Smooth muscle cell of the brain vasculature (primary cell): ENCODE data around the gene MAP2K6.

Source experiments
- DNase-seq: peaks from one replicate; pipeline ENCODE4 v3.0.0-alpha.2; 2012; ENCODE audit warnings: low read depth, low spot score

MAP2K6 gene

DNA sequence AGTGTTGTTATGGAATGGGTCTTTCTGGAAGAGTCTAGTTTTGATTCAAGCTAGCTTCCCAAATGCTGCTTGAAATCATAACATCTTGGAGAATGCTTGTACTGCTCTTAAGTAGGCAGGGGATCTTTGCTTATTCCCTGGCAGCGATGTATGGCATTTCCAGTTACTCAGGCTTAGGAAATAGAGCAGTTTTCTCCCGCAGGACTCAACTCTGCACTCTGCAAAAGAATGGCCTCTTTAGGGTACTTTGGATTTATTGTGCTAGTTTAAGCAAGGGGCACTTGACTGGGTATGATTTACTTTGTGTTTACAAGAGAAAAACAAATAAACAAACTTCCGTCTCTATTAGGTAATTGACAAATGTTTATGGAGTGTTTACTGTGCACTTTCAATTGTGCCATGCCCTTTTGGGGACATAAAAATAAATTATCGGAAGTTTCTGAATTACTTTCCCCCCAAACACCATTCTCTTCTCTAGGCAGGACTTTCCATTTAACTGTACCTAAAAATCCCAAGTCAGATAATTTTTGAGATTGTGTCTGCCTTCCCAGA, 164.0 kb downstream of the MAP2K6 start:
- no peak for DNase-seq

- no peak for DNase-seq
These were observed 165.6 kb downstream of the MAP2K6 start for GRCh38 chr17:69579961-69580677.

- DNase-seq = no peak
These were observed 166.8 kb downstream of the MAP2K6 start for GRCh38 chr17:69581061-69581961.

DNA sequence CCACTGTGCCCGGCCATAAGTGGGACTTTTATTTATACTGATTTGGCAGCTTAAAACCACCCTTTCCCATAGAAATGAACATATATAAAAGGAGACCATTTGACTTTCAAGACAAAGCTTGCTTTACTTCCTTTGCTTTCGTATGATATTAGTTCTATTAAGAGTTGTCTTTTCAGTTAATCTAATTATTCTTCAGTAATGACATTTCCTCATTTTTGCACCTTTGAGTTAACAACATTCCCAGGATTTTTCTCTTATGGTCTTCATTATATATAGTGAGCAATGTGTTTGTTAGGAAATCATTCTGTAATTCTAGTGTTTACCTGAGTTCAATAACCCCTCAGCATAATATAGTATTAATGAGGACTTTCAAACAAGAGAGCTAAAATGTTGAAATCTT, 173.8 kb downstream of the MAP2K6 start:
- DNase-seq = no peak

DNA sequence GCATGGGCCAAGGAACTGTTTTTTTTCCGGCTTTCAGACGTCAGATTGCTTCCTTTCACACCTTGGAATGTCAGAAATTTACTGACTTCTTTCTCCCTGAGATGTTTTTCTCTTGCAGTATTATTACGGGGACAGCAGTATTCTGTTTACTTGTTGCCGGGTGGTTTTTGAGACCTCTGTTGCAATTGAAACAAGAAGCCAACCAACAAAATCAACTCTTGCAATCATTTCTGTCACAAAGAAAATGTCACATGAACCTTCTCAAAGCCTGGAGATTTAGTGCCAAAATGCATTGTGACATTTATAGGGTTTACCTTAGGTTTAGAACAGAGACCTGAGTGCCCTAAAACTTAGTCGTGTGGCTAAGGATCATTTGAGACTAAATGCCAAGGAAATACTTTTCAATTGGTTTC, 174.3 kb downstream of the MAP2K6 start:
- no peak for DNase-seq

DNA sequence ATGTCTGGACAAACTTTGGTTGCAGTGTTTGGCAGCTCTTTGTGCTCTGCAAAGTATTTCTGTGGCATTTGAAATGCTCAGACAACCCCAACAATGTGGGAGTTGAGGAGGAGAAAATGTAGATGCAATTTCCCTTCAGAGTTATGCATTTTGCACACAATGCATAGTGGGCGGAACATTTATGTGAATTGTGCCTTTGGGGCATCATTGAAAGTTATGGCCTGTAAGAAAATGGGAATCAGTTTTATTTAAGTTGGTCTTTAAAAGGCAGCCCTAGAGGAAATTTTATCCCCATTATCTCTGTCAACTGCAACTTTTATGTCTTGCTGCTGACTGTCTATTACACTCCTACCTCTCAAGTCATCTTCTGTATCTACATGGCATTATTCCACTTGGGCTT, 176.2 kb downstream of the MAP2K6 start:
- no peak for DNase-seq

DNA sequence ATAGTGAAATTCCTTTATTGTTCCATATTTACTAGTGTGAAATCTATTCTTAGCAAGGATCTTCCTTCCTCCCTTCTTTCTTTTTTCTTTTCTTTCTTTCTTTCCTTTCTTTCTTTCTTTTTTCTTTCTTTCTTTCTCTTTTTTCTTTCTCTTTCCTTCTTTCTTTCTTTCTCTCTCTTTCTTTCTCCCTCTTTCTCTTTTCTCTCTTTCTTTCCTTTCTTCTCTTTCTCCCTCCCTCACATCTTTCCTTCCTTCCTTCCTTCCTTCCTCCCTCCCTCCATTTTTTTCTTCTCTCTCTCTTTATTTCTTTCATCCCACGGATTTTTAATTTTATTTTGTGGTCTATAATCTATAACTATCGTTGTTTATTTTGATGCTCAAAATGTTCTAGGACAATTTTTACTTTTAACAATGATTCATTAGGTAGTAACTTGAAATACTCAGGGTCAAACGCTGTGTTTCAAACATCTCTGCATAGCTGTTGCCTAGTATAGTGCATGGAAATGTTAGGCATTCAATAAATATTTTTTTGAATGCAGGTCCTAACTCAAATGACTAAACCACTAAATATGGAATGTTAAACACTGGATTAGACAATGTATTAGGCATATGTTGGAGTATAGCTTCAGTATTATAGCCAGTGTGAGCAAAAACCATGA, 178.3 kb downstream of the MAP2K6 start:
- no peak for DNase-seq

DNA sequence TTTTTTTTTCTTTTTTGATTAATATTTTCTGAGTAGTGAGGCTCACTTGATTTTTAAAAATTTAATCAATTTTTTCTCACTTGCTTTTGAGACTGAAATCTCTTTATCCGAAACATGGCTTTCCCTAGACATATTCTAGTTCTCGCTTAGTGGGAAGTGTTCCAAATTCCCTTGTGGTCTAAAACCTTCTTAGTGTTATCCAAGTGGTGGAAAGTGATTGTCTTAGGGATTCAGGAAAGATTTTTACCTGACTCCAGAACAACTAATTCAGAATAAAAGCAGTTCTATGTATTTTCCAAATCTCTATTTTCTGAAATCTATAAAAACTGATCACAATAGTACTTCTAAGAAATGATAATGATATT, 178.8 kb downstream of the MAP2K6 start:
- DNase-seq = no peak

GRCh38 chr17:69593716-69594115, 179.2 kb downstream of the MAP2K6 start:
- no peak for DNase-seq

GRCh38 chr17:69594641-69595040, 180.1 kb downstream of the MAP2K6 start:
- no peak for DNase-seq

DNA sequence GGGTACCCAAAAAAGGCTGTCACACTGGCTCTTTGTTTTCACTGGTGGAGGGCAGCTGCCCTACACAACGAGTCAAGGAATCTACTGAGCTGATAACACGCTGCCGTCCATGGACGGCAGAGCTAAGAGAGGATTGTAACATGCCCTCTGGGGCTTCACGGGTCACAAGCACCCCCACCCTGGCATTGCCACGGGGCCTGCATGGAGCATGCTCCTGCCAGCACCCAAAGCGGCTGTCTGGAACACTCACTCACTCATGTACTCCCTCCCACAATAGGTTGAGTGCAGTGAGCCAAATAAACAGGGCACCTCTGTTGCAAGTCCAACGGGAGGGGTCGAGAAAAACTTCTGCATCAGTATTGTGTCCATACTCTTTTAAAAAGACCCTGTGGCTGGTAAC, 181.6 kb downstream of the MAP2K6 start:
- no peak for DNase-seq

DNA sequence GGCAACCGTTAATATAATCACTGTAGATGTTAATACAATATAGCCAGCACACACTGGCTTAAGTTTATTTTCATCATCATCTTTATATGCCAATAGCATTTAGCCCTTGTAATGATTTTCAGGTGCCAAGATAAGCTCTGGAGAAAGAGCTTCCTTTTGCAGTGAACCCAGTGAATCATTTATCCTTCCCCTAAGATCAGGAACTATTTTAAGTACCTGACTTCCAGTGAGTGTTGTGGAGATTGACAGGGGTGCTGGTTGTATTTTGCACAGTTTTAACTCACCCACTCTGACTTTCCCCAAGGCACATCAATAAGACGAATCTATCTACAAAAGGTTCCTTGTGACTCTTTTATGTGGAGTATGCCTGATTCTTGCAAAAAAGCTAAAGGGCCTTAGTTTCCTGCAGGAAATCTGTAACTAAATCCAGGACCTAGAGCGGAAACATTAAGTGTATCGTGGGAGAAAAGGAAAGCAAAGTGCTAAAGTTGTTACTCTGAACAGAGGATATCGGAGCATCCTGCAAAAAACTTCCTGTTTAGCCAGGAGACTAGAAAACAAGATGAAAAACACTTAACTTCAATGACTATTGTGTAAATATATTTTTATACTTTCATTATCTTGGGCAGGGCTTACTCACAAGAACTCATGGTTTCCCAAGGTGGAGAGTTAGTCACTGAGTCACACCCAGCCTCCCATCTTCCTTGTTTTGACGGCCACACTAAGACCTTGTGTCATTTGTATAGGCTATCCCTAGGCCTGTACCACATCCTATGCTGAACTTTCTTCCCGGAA, 183.6 kb downstream of the MAP2K6 start:
- DNase-seq = no peak

- no peak for DNase-seq
These were observed 188.5 kb downstream of the MAP2K6 start for GRCh38 chr17:69602972-69603371.
